Smooth muscle cell (in vitro differentiated cells): Measurements from ENCODE around the gene ARHGAP35. TPM values are rescaled to one million over a fixed set of nuclear protein-coding genes. Genes with fewer than 3 reads are reported as not detected.
A peak's percentile ranks its signal among the peaks of the same experiment; 100 is the strongest.

ENCODE experiments used
- DNase-seq: peaks from one replicate; lab custom pipeline; 2025; ENCODE audit not compliant: unreplicated experiment; lab: John Stamatoyannopoulos, UW
- H2AFZ ChIP-seq: fragments of 200-600 bp; sonication (generic); 2 replicates; pipeline ENCODE4 v1.6.0; 2016; ENCODE audit warnings: antibody characterized with exemption, low read depth, mild to moderate bottlenecking
- H3F3A ChIP-seq: fragments of 200-600 bp; sonication (generic); 2 replicates; pipeline ENCODE4 v1.6.0; 2017; ENCODE audit warnings: antibody characterized with exemption, low read depth
- H3K27ac ChIP-seq: fragments of 200-600 bp; sonication (generic); 2 replicates; pipeline ENCODE4 v1.5.1; 2016; ENCODE audit warnings: low read depth, mild to moderate bottlenecking
- H3K27me3 ChIP-seq: fragments of 200-600 bp; sonication (generic); 2 replicates; pipeline ENCODE4 v1.6.1; 2016; ENCODE audit warnings: low read depth, mild to moderate bottlenecking
- H3K36me3 ChIP-seq: fragments of 200-600 bp; sonication (generic); 2 replicates; pipeline ENCODE4 v1.5.1; 2016; ENCODE audit warnings: low read depth
- H3K4me1 ChIP-seq: fragments of 200-600 bp; sonication (generic); 2 replicates; pipeline ENCODE4 v1.5.1; 2016; ENCODE audit warnings: low read depth
- H3K4me2 ChIP-seq: fragments of 200-600 bp; sonication (generic); 2 replicates; pipeline ENCODE4 v1.6.0; 2016; ENCODE audit warnings: mild to moderate bottlenecking
- H3K4me3 ChIP-seq: fragments of 200-600 bp; sonication (generic); 2 replicates; pipeline ENCODE4 v1.5.1; 2016; ENCODE audit warnings: mild to moderate bottlenecking
- H3K79me2 ChIP-seq: fragments of 200-600 bp; sonication (generic); 2 replicates; pipeline ENCODE4 v1.6.0; 2016; ENCODE audit warnings: low read depth, mild to moderate bottlenecking
- H3K9ac ChIP-seq: fragments of 200-600 bp; sonication (generic); 2 replicates; pipeline ENCODE4 v1.6.0; 2016; ENCODE audit warnings: low read depth
- H3K9me3 ChIP-seq: fragments of 200-600 bp; sonication (generic); replicated peaks from 2 replicates; pipeline ENCODE4 v1.5.1; 2016; ENCODE audit warnings: low read depth
- H4K20me1 ChIP-seq: fragments of 200-600 bp; sonication (generic); 2 replicates; pipeline ENCODE4 v1.6.0; 2016; ENCODE audit warnings: low read depth
- WGBS: methylation state at CpG from one replicate; pipeline ENCODE4 v1.1.7; 2016; ENCODE audit warnings: low lambda C conversion rate; 5-methylcytosine and 5-hydroxymethylcytosine counted together
- polyA plus RNA-seq: library from polyadenylated mRNA; unstranded; fragments of >200 nt; fragmentation: Nextera tagmentation; extraction: Ambion mirVana; gene quantifications from 2 replicates; pipeline ENCODE4 v1.2.1, GENCODE V29; 2016
- total RNA-seq: library from RNA; depleted of rRNA; stranded (reverse); fragments of >200 nt; gene quantifications from 2 replicates; pipeline ENCODE4 v1.2.3, GENCODE V29; 2014
- TF ChIP-seq, protein P1 (sequence below): fragments of 200-600 bp; sonication (generic); IDR thresholded peaks from 2 replicates; pipeline ENCODE4 v1.5.1; 2017; ENCODE audit warnings: borderline replicate concordance, mild to moderate bottlenecking, antibody characterized with exemption; ENCODE audit not compliant: insufficient read depth, poor library complexity, severe bottlenecking

The ARHGAP35 gene
- 19.8 and 20.0 TPM in 2 replicates for total RNA-seq
- 6.9 TPM in 2 replicates for polyA plus RNA-seq

DNA sequence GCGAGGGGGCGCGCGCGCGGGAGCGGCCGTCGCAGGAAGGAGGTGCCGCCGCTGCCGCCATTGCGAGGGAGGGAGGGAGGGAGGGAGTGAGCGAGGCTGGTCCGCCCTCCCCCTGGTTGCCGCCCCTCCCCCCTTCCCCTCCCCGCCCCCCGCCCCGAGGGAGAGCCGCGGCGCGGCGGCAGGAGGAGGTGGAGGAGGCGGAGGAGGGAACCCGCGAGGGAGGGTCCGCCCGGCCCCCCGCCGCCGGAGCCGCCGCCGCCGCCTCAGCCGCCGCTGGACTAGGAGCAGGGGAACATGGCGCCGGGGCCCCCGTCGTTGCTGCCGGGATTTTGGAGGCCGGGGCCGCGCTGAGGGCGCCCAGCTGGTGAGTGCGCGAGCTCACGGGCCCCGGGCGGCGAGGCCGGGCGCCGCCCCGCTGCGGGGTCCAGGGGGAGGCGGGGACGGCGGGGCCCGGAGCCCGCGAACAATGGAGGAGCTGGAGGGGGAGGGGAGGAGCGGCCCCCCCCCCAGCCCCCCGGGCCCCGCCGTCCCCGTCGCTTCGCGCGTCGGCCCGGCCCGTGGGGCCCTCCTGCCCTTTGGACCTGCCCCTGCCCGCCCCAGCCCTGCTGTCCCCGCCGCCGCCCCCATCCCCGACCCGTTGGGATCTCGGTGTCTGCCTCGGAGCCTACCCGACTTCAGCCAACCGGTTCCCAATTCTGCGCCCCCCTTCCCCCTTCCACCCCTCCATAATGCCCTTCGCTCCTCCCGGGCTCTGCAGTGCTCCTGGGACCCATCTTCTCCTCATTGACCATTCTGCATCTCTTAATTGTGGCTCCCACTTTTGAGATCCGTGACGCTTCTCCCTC, at the start of gene ARHGAP35:
ARHGAP35 (plus strand) TSS at position 152 of the 845 bp plus-strand sequence. CDS start 57,679 bp downstream, outside the sequence.
- Histone ChIP-seq H3K79me2 (peaks cover 46% of the 10 kb centered on the region), H3K27ac (peak within 1 kb of the TSS; percentile 81), H3K9ac (peak within 1 kb of the TSS; percentile 77), H2AFZ (peak within 1 kb of the TSS; percentile 19), H3K36me3 (no peaks in the 10 kb centered on the region), H3K4me2 (peak within 1 kb of the TSS; percentile 97), H3K4me3 (peak within 1 kb of the TSS; percentile 67), H3K9me3 (no peaks in the 10 kb centered on the region), H3K4me1 (peaks cover 27% of the 10 kb centered on the region), H3F3A (peaks cover 7% of the 10 kb centered on the region), H4K20me1 (peaks cover 47% of the 10 kb centered on the region), H3K27me3 (no peaks in the 10 kb centered on the region)
- WGBS: 0% methylated on average over 24 of the region's 91 CpGs
- no peak for DNase-seq
- TF ChIP-seq, protein P1, sequence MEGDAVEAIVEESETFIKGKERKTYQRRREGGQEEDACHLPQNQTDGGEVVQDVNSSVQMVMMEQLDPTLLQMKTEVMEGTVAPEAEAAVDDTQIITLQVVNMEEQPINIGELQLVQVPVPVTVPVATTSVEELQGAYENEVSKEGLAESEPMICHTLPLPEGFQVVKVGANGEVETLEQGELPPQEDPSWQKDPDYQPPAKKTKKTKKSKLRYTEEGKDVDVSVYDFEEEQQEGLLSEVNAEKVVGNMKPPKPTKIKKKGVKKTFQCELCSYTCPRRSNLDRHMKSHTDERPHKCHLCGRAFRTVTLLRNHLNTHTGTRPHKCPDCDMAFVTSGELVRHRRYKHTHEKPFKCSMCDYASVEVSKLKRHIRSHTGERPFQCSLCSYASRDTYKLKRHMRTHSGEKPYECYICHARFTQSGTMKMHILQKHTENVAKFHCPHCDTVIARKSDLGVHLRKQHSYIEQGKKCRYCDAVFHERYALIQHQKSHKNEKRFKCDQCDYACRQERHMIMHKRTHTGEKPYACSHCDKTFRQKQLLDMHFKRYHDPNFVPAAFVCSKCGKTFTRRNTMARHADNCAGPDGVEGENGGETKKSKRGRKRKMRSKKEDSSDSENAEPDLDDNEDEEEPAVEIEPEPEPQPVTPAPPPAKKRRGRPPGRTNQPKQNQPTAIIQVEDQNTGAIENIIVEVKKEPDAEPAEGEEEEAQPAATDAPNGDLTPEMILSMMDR: no peak

DNA sequence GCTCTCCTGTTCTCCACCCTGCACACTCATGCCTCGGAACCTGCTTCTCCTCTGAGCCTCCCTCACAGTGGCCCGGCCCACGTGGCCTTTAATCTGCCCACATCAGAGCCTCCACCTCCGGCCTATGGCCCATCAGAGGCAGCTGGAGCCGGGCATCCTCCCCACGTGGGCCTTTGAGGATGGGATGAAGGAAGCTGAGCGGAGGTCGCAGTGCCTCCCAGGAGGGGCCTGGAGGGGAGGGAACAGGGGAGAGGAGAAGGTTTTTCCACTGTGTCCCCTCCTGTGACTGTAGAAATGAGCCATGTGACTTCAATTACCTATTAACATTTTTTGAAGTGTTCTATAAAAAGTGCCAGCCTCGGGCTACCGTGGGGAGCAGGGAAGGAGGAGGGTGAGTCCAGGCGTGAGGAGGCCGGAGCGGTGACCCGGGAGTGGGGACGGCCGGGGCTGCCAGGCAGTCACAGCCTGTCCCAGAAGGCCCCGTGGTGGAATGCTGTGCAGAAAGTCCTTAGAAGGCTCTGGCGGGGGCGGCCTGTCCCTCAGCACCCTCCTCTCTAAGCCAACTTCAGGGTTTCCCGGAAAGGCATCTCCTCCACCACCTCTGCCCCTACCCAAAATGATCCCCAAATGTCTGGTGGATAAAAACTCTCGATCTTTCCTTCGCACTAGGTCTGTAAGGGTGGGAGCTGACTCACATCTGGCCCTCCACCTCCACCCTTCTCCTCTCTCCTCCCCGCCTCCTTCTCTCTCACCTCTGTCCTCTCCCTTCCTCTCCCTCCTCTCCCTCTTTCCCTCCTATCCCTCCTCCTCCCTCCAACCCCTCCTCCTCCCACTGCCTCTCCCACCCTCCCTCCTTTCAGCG, 47.6 kb upstream of the ARHGAP35 start:
- H3K79me2 ChIP-seq: no peaks in the 10 kb centered on the region
- H3K27me3 ChIP-seq: no peaks in the 10 kb centered on the region
- no peaks in the 10 kb centered on the region for H4K20me1 ChIP-seq
- H3K36me3 ChIP-seq: no peaks in the 10 kb centered on the region
- H3K9ac ChIP-seq: no peak overlapping the region
- 53% methylated on average over 23 of the region's 24 CpGs for WGBS
- H3K4me2 ChIP-seq: no peak overlapping the region
- peaks cover 3% of the 10 kb centered on the region for H3K4me1 ChIP-seq
- no peak overlapping the region for H3K4me3 ChIP-seq
- TF ChIP-seq, protein P1: no peak
- no peaks in the 10 kb centered on the region for H3K9me3 ChIP-seq
- peak overlapping the region; percentile 45 for H2AFZ ChIP-seq
- H3K27ac ChIP-seq: no peak overlapping the region
- DNase-seq: no peak
- H3F3A ChIP-seq: no peaks in the 10 kb centered on the region

DNA sequence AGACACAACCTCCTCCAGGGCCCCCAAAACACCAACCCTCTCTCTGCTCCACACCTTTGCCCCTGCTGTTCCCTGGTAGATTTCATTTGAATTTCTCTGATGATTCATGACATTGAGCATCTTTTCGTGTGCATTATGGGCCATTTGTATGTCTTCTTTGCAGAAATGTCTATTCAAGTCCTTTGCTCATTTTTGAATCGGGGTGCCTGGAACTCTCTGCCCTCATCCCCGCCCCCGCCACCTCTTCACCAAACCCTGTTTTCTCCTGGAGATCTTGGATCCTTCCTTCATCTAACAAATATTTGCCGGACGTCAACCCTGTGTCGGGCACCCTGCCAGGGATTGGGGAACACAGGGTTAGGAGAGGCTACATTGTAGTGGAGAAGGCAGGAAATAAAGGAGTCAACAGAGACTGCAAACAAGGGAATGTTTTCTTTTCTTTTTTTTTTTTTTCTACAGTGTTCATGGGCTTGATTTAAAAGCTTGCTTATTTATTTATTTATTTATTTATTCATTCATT, 46.9 kb upstream of the ARHGAP35 start:
- H3K27ac ChIP-seq: no peak overlapping the region
- no peak overlapping the region for H3K4me2 ChIP-seq
- no peaks in the 10 kb centered on the region for H3F3A ChIP-seq
- no peak overlapping the region for H3K4me3 ChIP-seq
- DNase-seq: no peak
- H3K79me2 ChIP-seq: no peaks in the 10 kb centered on the region
- TF ChIP-seq, protein P1: no peak
- no peaks in the 10 kb centered on the region for H4K20me1 ChIP-seq
- H3K36me3 ChIP-seq: no peaks in the 10 kb centered on the region
- WGBS: 95% methylated on average over 7 of the region's 7 CpGs
- H2AFZ ChIP-seq: no peak overlapping the region
- no peaks in the 10 kb centered on the region for H3K27me3 ChIP-seq
- no peaks in the 10 kb centered on the region for H3K9me3 ChIP-seq
- peaks cover 3% of the 10 kb centered on the region for H3K4me1 ChIP-seq
- H3K9ac ChIP-seq: no peak overlapping the region
